Brain microvascular endothelial cell (primary cell): ENCODE data around the gene TOR1B.
"Not testable (repeated sequence)": the region's sequence is repeated elsewhere in the genome, so short reads cannot be mapped to it uniquely, and the experiment has no call there.

Experiments used
- DNase-seq: peaks from one replicate; pipeline ENCODE4 v3.0.0-alpha.2; 2020
- H3K27ac ChIP-seq: fragments of 250-450 bp; sonication (Bioruptor Pico); 2 replicates; pipeline ENCODE4 v1.5.1; 2020; ENCODE audit warnings: mild to moderate bottlenecking, moderate library complexity
- H3K27me3 ChIP-seq: fragments of 250-450 bp; sonication (Bioruptor Pico); replicated peaks from 2 replicates; pipeline ENCODE4 v1.5.1; 2020; ENCODE audit warnings: mild to moderate bottlenecking
- H3K36me3 ChIP-seq: fragments of 250-450 bp; sonication (Bioruptor Pico); replicated peaks from 2 replicates; pipeline ENCODE4 v1.5.1; 2020; ENCODE audit warnings: mild to moderate bottlenecking
- H3K4me3 ChIP-seq: 2 replicates; pipeline ENCODE4 v1.5.1; 2011; ENCODE audit warnings: low read depth, mild to moderate bottlenecking, control low read depth, low read length, moderate library complexity
- CTCF ChIP-seq: IDR thresholded peaks from 2 replicates; pipeline ENCODE4 v1.5.1; 2011; ENCODE audit warnings: low read depth, mild to moderate bottlenecking, moderate library complexity, low read length, control low read depth, inconsistent platforms; ENCODE audit errors: missing control alignments
- in situ Hi-C: cut with HindIII; loops from 2 replicates; pipeline ENCODE4 v1.10.0; 2017; ENCODE audit warnings: low sequenced_read_pairs, low pct_ligation_motif_present

TOR1B gene

GRCh38 chr9:129778469-129778868 is 24.5 kb upstream of the TOR1B start:
- Histone ChIP-seq H3K36me3 (no peaks in the 10 kb centered on the region), H3K4me3 (no peak overlapping the region), H3K27ac (no peak overlapping the region), H3K27me3 (no peaks in the 10 kb centered on the region)
- DNase-seq = no peak
- in situ Hi-C loops = no loop called here
- TF ChIP-seq CTCF = no peak

- H3K27ac ChIP-seq = no peak overlapping the region
Observed at GRCh38 chr9:129779560-129780190, 23.3 kb upstream of the TOR1B start.

GRCh38 chr9:129781131-129781530 is 21.9 kb upstream of the TOR1B start:
- Histone ChIP-seq H3K27me3 (no peaks in the 10 kb centered on the region), H3K36me3 (no peaks in the 10 kb centered on the region), H3K4me3 (no peak overlapping the region), H3K27ac (no peak overlapping the region)
- DNase-seq = no peak
- in situ Hi-C loops = no loop called here
- no peak for TF ChIP-seq CTCF

More at GRCh38 chr9:129779560-129780190, 23.3 kb upstream of the TOR1B start:
- TF ChIP-seq CTCF = no peak
- Histone ChIP-seq H3K27me3 (no peaks in the 10 kb centered on the region), H3K4me3 (no peak overlapping the region), H3K36me3 (no peaks in the 10 kb centered on the region)
- in situ Hi-C loops = no loop called here
- no peak for DNase-seq

GRCh38 chr9:129781981-129782380 is 21.0 kb upstream of the TOR1B start:
- no peak overlapping the region for H3K27ac ChIP-seq
- H3K27me3 ChIP-seq = no peaks in the 10 kb centered on the region
- in situ Hi-C loops = no loop called here
- H3K36me3 ChIP-seq = no peaks in the 10 kb centered on the region
- DNase-seq = no peak
- H3K4me3 ChIP-seq = no peak overlapping the region
- TF ChIP-seq CTCF = no peak

- peak; percentile 94 for TF ChIP-seq CTCF
- in situ Hi-C loops = no loop called here
- DNase-seq = peak; percentile 60
- Histone ChIP-seq H3K36me3 (no peaks in the 10 kb centered on the region), H3K4me3 (no peak overlapping the region), H3K27me3 (no peaks in the 10 kb centered on the region), H3K27ac (no peak overlapping the region)
Observed at GRCh38 chr9:129783516-129784361, 19.2 kb upstream of the TOR1B start.

- H3K36me3 ChIP-seq, H3K27me3 ChIP-seq, DNase-seq, H3K4me3 ChIP-seq, in situ Hi-C loops, H3K27ac ChIP-seq: not testable (repeated sequence)
Observed at GRCh38 chr9:129784970-129785369, 18.0 kb upstream of the TOR1B start.
